Endothelial cell (in vitro differentiated cells): ENCODE measurements around the gene BAD. TPM values are rescaled to one million over a fixed set of nuclear protein-coding genes. Genes with fewer than 3 reads are reported as not detected.
"Not testable (repeated sequence)": the region's sequence is repeated elsewhere in the genome, so short reads cannot be mapped to it uniquely, and the experiment has no call there.

Source experiments
- DNase-seq: peaks from one replicate; pipeline ENCODE4 v3.0.0; 2021; ENCODE audit warnings: low spot score
- H3K27ac Mint-ChIP-seq: one replicate; pipeline ENCODE4 v1.8.0; 2021; ENCODE audit warnings: mixed read lengths, inconsistent platforms; ENCODE audit not compliant: unreplicated experiment
- H3K27me3 Mint-ChIP-seq: one replicate; pipeline ENCODE4 v1.8.0; 2021; ENCODE audit warnings: mild to moderate bottlenecking, moderate library complexity, mixed read lengths, inconsistent platforms; ENCODE audit not compliant: unreplicated experiment
- H3K36me3 Mint-ChIP-seq: one replicate; pipeline ENCODE4 v1.8.0; 2021; ENCODE audit warnings: mild to moderate bottlenecking, low read depth, mixed read lengths, inconsistent platforms; ENCODE audit not compliant: unreplicated experiment
- H3K4me1 Mint-ChIP-seq: one replicate; pipeline ENCODE4 v1.8.0; 2021; ENCODE audit warnings: mild to moderate bottlenecking, mixed read lengths, inconsistent platforms; ENCODE audit not compliant: unreplicated experiment
- H3K4me3 Mint-ChIP-seq: one replicate; pipeline ENCODE4 v1.8.0; 2021; ENCODE audit warnings: mild to moderate bottlenecking, mixed read lengths, inconsistent platforms; ENCODE audit not compliant: unreplicated experiment
- H3K9me3 Mint-ChIP-seq: one replicate; pipeline ENCODE4 v1.8.0; 2021; ENCODE audit warnings: mixed read lengths, inconsistent platforms; ENCODE audit not compliant: unreplicated experiment
- total RNA-seq: library from RNA; stranded (reverse); fragmentation: NEBNext Ultra II Directional; extraction: Animal tissue kit (Norgen Biotek cat#: 25700); gene quantifications from one replicate; pipeline ENCODE4 v1.2.1, GENCODE V29; 2021; ENCODE audit not compliant: unreplicated experiment
- TF ChIP-seq, protein P1 (sequence below): fragments of 200-600 bp; sonication (generic); IDR thresholded peaks from one replicate; pipeline ENCODE4 v1.5.0; 2021; ENCODE audit warnings: antibody characterized with exemption; ENCODE audit not compliant: unreplicated experiment

BAD gene
- total RNA-seq, 1 donor from 2014 or later = 40.7 TPM

DNA sequence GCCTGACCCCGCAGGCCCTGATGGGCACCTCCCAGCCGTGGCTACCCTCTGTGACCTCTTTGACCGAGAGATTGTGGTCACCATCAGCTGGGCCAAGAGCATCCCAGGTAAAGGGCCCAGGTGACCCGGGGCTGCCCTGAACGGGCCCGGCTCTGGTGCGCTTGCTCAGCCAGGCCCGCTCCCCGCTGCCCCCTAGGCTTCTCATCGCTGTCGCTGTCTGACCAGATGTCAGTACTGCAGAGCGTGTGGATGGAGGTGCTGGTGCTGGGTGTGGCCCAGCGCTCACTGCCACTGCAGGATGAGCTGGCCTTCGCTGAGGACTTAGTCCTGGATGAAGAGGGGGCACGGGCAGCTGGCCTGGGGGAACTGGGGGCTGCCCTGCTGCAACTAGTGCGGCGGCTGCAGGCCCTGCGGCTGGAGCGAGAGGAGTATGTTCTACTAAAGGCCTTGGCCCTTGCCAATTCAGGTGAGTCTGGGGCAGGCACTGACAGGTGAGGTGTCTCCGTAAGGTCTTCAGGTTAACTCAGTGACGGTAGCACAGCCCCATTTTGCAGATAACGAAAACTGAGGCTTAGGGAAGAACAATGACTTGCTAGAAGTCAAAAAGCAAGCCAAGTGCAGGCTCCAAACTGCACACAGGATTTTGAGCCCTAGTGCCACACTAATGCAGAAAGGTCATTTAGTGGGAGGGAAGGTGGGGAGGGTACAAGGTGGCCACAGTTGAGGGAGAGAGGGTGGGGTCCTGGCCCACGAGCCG lies 30.5 kb upstream of the BAD start:
- no peak for DNase-seq

DNA sequence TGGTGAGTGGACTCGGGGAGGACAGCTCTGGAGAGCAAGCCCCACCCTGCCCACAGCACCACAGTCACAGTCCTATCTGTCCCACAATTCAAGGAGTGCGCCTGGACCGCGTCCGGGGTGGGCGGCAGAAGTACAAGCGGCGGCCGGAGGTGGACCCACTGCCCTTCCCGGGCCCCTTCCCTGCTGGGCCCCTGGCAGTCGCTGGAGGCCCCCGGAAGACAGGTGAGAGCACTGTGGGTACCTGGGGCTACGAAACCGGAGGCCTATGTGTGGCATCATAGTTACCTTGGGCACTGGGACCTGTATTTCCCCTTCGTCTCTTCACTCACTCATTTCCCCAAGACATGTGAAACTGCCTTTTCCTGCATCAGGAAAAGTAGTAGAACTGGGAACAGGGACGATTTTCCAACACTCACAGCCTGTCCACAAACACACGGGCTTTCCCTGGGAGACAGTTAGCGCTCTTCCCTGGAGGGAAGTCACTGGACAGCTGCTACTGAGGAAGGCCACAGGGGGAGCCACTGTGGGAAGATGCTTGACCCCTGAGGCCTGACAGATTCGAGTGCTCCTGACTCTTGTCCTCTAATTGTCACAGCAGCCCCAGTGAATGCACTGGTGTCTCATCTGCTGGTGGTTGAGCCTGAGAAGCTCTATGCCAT lies 29.8 kb upstream of the BAD start:
- TF ChIP-seq, protein P1, sequence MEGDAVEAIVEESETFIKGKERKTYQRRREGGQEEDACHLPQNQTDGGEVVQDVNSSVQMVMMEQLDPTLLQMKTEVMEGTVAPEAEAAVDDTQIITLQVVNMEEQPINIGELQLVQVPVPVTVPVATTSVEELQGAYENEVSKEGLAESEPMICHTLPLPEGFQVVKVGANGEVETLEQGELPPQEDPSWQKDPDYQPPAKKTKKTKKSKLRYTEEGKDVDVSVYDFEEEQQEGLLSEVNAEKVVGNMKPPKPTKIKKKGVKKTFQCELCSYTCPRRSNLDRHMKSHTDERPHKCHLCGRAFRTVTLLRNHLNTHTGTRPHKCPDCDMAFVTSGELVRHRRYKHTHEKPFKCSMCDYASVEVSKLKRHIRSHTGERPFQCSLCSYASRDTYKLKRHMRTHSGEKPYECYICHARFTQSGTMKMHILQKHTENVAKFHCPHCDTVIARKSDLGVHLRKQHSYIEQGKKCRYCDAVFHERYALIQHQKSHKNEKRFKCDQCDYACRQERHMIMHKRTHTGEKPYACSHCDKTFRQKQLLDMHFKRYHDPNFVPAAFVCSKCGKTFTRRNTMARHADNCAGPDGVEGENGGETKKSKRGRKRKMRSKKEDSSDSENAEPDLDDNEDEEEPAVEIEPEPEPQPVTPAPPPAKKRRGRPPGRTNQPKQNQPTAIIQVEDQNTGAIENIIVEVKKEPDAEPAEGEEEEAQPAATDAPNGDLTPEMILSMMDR = no peak
- H3K27me3 Mint-ChIP-seq = peaks cover 14% of the 10 kb centered on the region
- no peak overlapping the region for H3K27ac Mint-ChIP-seq
- H3K4me1 Mint-ChIP-seq = peaks cover 20% of the 10 kb centered on the region
- H3K36me3 Mint-ChIP-seq = peaks cover 17% of the 10 kb centered on the region
- no peak for DNase-seq
- H3K4me3 Mint-ChIP-seq = no peak overlapping the region
- H3K9me3 Mint-ChIP-seq = no peaks in the 10 kb centered on the region

More for the DNA sequence above, 30.5 kb upstream of the BAD start:
- peak overlapping the region; percentile 47 for H3K4me3 Mint-ChIP-seq
- TF ChIP-seq, protein P1 = no peak
- H3K36me3 Mint-ChIP-seq = peaks cover 18% of the 10 kb centered on the region
- H3K27me3 Mint-ChIP-seq = peaks cover 19% of the 10 kb centered on the region
- peaks cover 21% of the 10 kb centered on the region for H3K4me1 Mint-ChIP-seq
- no peak overlapping the region for H3K27ac Mint-ChIP-seq
- no peaks in the 10 kb centered on the region for H3K9me3 Mint-ChIP-seq

DNA sequence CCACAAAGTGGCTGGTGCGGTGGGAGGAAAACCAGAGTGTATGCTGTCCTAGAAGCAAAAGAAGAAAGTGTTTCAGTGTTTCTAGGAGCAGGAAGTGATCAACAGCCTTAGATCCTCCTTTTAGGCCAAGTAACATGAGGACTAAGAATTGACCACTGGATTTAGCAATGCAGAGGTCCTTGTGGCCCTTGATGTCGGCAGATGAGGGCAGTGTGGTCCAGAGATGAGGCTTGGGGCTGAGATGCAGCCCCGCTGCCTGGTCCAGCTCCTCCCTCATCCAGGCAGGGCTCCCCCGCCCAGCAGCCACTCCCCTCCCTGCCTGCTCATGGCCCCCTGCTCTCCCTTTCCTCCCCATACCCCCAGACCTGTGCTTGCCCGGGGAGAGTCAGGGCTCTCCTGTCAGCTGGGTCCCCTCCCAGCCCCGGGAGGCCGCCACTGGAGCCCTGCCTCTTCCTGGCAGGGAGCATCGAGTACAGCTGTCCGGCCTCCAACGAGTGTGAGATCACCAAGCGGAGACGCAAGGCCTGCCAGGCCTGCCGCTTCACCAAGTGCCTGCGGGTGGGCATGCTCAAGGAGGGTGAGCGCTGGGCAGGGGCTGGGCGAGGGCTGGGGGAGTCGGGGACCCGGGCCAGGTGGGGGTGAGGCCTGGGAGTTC lies 29.2 kb upstream of the BAD start:
- TF ChIP-seq, protein P1 = no peak
- Mint-ChIP-seq H3K27me3 (peaks cover 11% of the 10 kb centered on the region), H3K9me3 (no peaks in the 10 kb centered on the region), H3K36me3 (peaks cover 17% of the 10 kb centered on the region), H3K27ac (peak overlapping the region; percentile 6), H3K4me3 (no peak overlapping the region), H3K4me1 (peaks cover 16% of the 10 kb centered on the region)
- DNase-seq = no peak

DNA sequence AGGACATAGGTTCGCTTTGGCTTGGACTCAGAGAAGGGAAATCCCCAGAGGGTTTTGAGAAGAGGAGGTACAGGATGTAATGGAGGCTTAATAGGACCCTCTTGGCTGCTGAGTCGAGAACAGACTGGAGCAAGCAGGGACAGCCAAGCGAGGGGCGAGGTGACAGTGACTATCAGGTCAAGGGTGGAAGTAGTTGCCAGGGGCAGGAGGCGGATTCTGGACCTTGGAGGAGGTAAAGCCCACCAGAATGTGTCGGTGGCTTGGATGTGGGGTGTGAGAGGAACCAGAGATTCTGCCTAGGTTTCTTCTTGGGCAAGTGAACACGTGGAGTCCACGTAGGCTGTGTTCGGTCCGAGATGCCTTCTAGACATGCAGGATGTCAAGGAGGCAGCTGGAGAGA lies 28.5 kb upstream of the BAD start:
- H3K27me3 Mint-ChIP-seq = peaks cover 11% of the 10 kb centered on the region
- H3K36me3 Mint-ChIP-seq = peaks cover 17% of the 10 kb centered on the region
- H3K9me3 Mint-ChIP-seq = no peaks in the 10 kb centered on the region
- TF ChIP-seq, protein P1 = no peak
- peaks cover 16% of the 10 kb centered on the region for H3K4me1 Mint-ChIP-seq
- DNase-seq = no peak
- H3K27ac Mint-ChIP-seq = peak overlapping the region; percentile 6
- peak overlapping the region; percentile 70 for H3K4me3 Mint-ChIP-seq

DNA sequence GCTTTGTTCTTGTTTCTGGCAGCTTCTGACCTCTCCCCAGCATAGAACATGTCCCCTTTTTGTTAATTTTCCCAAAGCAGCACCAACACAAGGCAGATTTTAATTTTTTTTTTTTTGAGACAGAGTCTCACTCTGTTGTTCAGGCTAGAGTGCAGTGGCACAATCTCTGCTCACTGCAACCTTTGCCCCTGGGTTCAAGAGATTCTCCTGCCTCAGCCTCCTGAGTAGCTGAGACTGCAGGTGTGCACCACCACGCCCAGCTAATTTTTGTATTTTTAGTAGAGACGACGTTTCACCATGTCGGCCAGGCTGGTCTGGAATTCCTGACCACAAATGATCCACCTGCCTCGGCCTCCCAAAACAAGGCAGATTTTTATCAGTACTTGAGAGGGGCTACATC lies 23.3 kb upstream of the BAD start:
- H3K36me3 Mint-ChIP-seq = peaks cover 12% of the 10 kb centered on the region
- not testable (repeated sequence) for H3K27me3 Mint-ChIP-seq, H3K9me3 Mint-ChIP-seq, H3K27ac Mint-ChIP-seq, DNase-seq
- peaks cover 15% of the 10 kb centered on the region for H3K4me1 Mint-ChIP-seq
- H3K4me3 Mint-ChIP-seq = peak overlapping the region; percentile 48
